Vagina (tissue), 2 donors: ENCODE measurements around the gene DBN1. TPM values are rescaled to one million over a fixed set of nuclear protein-coding genes. Genes with fewer than 3 reads are reported as not detected.

Source experiments
- DNase-seq, 2 donors: peaks; one replicate each; pipeline ENCODE4 v3.0.0-alpha.2; 2017; ENCODE audit errors: extremely low spot score in 2 of 2
- H3K27ac ChIP-seq: fragments of 200-600 bp; sonication (generic); one replicate; pipeline ENCODE4 v1.5.1; 2019
- H3K27me3 ChIP-seq: fragments of 200-600 bp; sonication (generic); one replicate; pipeline ENCODE4 v1.5.1; 2019
- H3K36me3 ChIP-seq, 2 donors: fragments of 200-600 bp; sonication (generic); one replicate each; pipeline ENCODE4 v1.5.1; 2017 to 2019
- H3K4me1 ChIP-seq: fragments of 200-600 bp; sonication (generic); one replicate; pipeline ENCODE4 v1.5.1; 2019
- H3K4me3 ChIP-seq, 2 donors: fragments of 200-600 bp; sonication (generic); 1 replicate in 1 of 2; 2 replicates in 1 of 2; pipeline ENCODE4 v1.5.1; 2016 to 2019
- H3K9me3 ChIP-seq: fragments of 200-600 bp; sonication (generic); one replicate; pipeline ENCODE4 v1.5.1; 2019
- CTCF ChIP-seq, 3 experiments: fragments of 450-650 bp in 2 of 3; fragments of 200-600 bp in 1 of 3; sonication (generic) in 1 of 3; IDR thresholded peaks; one replicate each; pipeline ENCODE4 v1.5.1; 2017 to 2019; ENCODE audit warnings: antibody characterized with exemption in 3 of 3, mild to moderate bottlenecking in 2 of 3, moderate library complexity in 2 of 3
- POLR2A ChIP-seq, 2 donors: fragments of 450-650 bp; IDR thresholded peaks; one replicate each; pipeline ENCODE4 v1.6.1; 2017; ENCODE audit warnings: antibody characterized with exemption in 2 of 2, mild to moderate bottlenecking in 2 of 2, moderate library complexity in 2 of 2
- POLR2AphosphoS5 ChIP-seq, 2 donors: sonication (generic); formaldehyde crosslinking; IDR thresholded peaks; one replicate each; pipeline ENCODE4 v1.9.0; 2017; ENCODE audit warnings: antibody characterized with exemption in 2 of 2, mild to moderate bottlenecking in 2 of 2, low read depth in 1 of 2; ENCODE audit not compliant: insufficient read depth in 1 of 2
- intact Hi-C: fragments of 100-400 bp; cut with DNase I; formaldehyde crosslinking; loops from one replicate; pipeline ENCODE4 v1.15.1; 2023
- total RNA-seq: library from RNA; depleted of rRNA; stranded (reverse); fragments of >200 nt; gene quantifications from one replicate; pipeline ENCODE4 v1.2.3, GENCODE V29; 2016

DBN1 gene
- total RNA-seq, 1 donor from 2014 or later = 69.0 TPM

DNA sequence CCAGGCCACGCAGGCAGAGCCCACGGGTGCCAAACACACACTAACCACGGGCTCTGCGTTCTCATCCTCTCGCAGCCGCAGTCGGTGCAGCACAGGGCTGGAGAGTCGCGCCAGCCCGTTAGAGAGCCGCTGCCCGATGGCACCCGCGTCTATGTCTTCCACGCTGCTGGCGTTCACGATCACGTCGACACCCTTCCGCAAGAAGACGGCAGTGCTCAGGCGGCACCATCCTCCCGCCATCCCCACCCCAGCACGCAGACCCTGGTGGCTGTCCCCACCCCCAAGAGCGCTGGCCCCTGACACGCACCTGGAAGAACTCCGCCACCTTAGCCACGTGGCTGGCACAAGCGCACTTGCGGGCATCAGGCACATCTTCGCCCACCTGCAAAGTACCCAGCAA is 6.0 kb downstream of the DBN1 start:
- Histone ChIP-seq H3K27me3 (no peaks in the 10 kb centered on the region), H3K4me1 (peaks cover 39% of the 10 kb centered on the region), H3K4me3 (no peak overlapping the region), H3K36me3 (peaks cover 0 to 24% of the 10 kb centered on the region in 2 donors), H3K9me3 (no peaks in the 10 kb centered on the region), H3K27ac (no peak overlapping the region)
- DNase-seq = no peak
- intact Hi-C loops = no loop called here
- TF ChIP-seq POLR2AphosphoS5 (IDR thresholded peaks at IDR 0.05; ENCODE audit: insufficient read depth in 1 of 2, low read depth in 1 of 2) (no peak), POLR2A (IDR thresholded peaks at IDR 0.05) (no peak)

DNA sequence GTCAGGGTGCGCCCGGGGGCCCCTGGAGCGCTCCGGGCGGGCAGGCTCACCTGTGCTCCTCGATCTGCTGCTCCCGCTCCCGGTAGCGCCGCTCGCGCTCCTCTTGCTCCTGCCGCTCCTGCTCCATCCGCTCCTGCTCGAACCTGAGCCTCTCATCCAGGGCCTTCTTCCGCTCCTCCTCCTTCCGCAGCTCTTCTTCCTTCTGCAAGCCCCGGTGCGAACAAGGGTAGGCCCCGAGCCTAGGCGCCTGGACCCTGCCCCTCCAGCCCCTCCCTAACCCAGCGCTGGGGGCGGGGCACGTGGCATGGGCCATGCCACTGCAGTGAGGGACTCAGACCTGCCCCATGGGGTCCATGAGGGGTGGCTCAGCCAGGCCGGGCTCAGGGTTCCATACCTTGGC is 6.6 kb downstream of the DBN1 start:
- Histone ChIP-seq H3K27me3 (no peaks in the 10 kb centered on the region), H3K9me3 (no peaks in the 10 kb centered on the region), H3K4me1 (peaks cover 33% of the 10 kb centered on the region), H3K4me3 (no peak overlapping the region), H3K36me3 (peaks cover 0 to 24% of the 10 kb centered on the region in 2 donors), H3K27ac (no peak overlapping the region)
- intact Hi-C loops = no loop called here
- DNase-seq = no peak
- TF ChIP-seq CTCF (IDR thresholded peaks at IDR 0.05) (no peak), POLR2AphosphoS5 (IDR thresholded peaks at IDR 0.05; ENCODE audit: insufficient read depth in 1 of 2, low read depth in 1 of 2) (no peak), POLR2A (IDR thresholded peaks at IDR 0.05) (no peak)

GRCh38 chr5:177465044-177465443 is 8.4 kb downstream of the DBN1 start:
- no peaks in the 10 kb centered on the region for H3K9me3 ChIP-seq
- intact Hi-C loops = no loop called here
- peaks cover 0 to 29% of the 10 kb centered on the region in 2 donors for H3K36me3 ChIP-seq

DNA sequence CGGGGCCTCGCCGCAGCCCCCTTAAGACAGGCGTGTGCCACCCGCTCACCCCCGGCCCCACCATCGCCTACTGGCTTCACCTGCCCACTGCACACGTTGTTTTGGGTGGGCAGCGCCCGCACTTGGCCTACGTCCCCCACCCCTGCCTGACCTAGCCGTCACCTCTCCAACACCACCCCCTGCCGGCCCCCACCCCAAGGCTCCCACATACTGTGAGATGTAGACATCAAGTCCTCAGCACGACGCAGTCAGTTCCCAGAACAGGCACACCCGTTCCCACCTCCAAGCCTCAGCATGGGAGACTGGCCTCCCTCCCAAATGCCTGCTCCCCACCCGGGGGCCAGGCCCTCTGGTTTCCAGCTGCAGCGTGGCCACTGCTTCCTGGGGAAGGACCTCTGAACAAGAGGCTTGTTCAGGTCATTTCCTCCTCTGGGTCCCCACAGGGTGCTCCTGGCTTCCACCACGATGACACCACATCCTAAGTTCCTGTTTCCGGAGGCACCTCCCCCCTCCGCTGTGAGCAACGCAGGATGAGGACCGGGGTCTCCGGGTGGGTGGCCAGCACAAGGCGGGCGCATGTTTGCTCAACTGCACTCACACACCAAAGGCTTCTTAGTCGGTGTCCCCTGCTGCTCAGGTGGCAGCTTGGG is 11.3 kb downstream of the DBN1 start:
- peaks cover 5% of the 10 kb centered on the region for H3K4me1 ChIP-seq
- peaks cover 0 to 31% of the 10 kb centered on the region in 2 donors for H3K36me3 ChIP-seq
- TF ChIP-seq POLR2A (IDR thresholded peaks at IDR 0.05) (no peak), POLR2AphosphoS5 (IDR thresholded peaks at IDR 0.05; ENCODE audit: insufficient read depth in 1 of 2, low read depth in 1 of 2) (peak in 1 of 2 donors; percentile 35)
- H3K27ac ChIP-seq = no peak overlapping the region
- DNase-seq = no peak
- no peaks in the 10 kb centered on the region for H3K9me3 ChIP-seq
- intact Hi-C loops = no loop called here
- no peak overlapping the region for H3K4me3 ChIP-seq
- no peaks in the 10 kb centered on the region for H3K27me3 ChIP-seq

More at GRCh38 chr5:177465044-177465443, 8.4 kb downstream of the DBN1 start:
- Histone ChIP-seq H3K4me1 (peaks cover 15% of the 10 kb centered on the region), H3K27me3 (no peaks in the 10 kb centered on the region), H3K4me3 (no peak overlapping the region), H3K27ac (no peak overlapping the region)
- no peak for DNase-seq
- TF ChIP-seq POLR2AphosphoS5 (IDR thresholded peaks at IDR 0.05; ENCODE audit: insufficient read depth in 1 of 2, low read depth in 1 of 2) (no peak), CTCF (IDR thresholded peaks at IDR 0.05) (no peak), POLR2A (IDR thresholded peaks at IDR 0.05) (no peak)

DNA sequence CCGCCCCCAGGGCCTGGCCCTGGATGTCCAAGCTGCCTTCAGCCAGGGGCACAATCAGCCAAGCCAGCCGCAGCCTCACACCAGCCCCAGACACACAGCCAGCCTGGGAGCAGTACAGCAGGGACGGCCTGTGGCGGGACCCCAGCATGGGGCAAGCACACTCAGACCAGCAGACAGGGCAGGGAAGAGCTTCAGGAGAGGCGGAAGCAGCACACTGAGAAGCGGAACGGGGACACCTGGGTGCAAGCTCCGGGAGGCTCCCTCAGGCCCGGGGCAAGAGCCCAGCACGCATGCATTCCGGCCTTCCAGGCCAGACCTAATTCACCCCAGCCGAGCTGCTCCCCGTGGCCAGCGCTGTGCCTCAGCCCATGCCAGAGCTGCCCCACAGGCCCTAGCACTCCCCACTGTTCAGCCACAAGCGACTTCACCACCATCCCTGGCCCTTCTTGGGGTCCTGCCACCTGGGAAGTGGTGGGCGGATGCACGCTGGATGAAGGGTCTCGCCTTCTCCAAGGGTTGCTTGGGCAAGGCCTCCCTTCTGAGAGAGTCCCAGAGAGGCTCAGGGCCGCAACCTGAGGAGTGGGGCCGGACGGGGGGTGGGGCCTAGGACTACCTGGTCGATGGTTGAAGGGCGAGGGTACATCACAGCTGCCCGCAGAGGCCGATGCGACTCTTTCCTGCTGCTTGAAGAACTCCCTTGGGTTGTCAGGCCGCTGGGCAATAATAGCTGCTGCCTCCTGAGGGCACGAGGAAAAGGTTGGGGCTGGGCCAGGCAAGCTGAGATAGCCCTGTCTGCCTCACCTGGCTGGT is 13.4 kb downstream of the DBN1 start:
- intact Hi-C loops = loop anchor here (5.0 to 10.0 kb wide), 2 partner anchors 37 to 145 kb away; partner anchors contain the start of genes MXD3 and PDLIM7
- Histone ChIP-seq H3K4me3 (no peak overlapping the region), H3K27me3 (no peaks in the 10 kb centered on the region), H3K9me3 (no peaks in the 10 kb centered on the region), H3K36me3 (peaks cover 0 to 12% of the 10 kb centered on the region in 2 donors), H3K4me1 (peaks cover 24% of the 10 kb centered on the region), H3K27ac (no peak overlapping the region)
- DNase-seq = no peak
- TF ChIP-seq CTCF (IDR thresholded peaks at IDR 0.05) = no peak
